ENCODE results near the gene SNTA1.
A peak's percentile ranks its signal among the peaks of the same experiment; 100 is the strongest.
"Not testable (repeated sequence)": the region's sequence is repeated elsewhere in the genome, so short reads cannot be mapped to it uniquely, and the experiment has no call there.

The SNTA1 gene

GRCh38 chr20:33443512-33444239 is at the start of gene SNTA1:
SNTA1 (minus strand) TSS chr20:33443763; CDS start chr20:33443620, 143 bp downstream.
- TF ChIP-seq, protein P1, sequence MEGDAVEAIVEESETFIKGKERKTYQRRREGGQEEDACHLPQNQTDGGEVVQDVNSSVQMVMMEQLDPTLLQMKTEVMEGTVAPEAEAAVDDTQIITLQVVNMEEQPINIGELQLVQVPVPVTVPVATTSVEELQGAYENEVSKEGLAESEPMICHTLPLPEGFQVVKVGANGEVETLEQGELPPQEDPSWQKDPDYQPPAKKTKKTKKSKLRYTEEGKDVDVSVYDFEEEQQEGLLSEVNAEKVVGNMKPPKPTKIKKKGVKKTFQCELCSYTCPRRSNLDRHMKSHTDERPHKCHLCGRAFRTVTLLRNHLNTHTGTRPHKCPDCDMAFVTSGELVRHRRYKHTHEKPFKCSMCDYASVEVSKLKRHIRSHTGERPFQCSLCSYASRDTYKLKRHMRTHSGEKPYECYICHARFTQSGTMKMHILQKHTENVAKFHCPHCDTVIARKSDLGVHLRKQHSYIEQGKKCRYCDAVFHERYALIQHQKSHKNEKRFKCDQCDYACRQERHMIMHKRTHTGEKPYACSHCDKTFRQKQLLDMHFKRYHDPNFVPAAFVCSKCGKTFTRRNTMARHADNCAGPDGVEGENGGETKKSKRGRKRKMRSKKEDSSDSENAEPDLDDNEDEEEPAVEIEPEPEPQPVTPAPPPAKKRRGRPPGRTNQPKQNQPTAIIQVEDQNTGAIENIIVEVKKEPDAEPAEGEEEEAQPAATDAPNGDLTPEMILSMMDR (IDR thresholded peaks at IDR 0.05; ENCODE audit: control extremely low read depth, extremely low read depth, low read depth, missing control alignments) = no peak
- ChIA-PET POLR2A (interaction anchor here (0.5 to 0.6 kb wide), 2 partner anchors 46 to 149 kb away, joined by 4 read pairs; partner anchors contain the start of gene CBFA2T2), CTCF (interaction anchor here (0.8 to 1.7 kb wide), 6 partner anchors 12 to 224 kb away, joined by 3 to 8 read pairs (median 5); no protein-coding TSS in a partner anchor)
- peak; percentile 97 for DNase-seq (ENCODE audit: extremely low spot score)

DNA sequence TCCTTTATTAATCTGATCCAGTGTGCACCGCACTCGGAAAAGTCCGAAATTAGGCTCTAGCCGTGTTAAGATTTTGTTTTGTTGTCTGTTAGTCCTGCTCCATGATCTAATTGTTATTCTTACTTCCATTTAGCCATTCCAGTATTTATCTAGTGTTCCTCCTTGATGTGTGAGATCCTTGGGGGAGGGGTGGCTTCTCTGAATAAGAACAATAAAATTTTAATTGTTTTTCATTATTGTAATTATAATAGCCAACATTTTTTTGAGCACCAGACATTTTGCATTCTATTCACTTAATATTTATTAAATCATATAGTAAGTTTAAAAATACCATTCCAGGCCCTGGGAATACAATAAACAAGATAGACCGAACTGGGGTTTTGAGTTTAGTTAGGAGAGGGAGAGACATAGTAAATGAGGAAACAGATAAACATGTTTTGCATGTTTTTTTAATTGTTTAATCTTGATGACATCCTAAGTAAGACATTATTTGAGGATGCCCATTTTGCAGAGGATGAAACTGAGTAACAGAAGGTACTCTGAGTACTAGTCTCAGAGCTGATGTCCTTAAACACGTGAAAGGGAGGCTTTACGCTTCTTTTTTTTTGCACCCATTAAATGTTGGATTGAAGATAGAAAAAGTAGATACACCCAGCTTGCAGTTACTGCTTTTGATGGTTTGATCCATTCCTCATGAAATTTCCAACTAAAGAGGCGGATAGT is 47.5 kb upstream of the SNTA1 start:
- ChIA-PET POLR2A (interaction anchor here (0.7 kb wide), 1 partner anchor 104 kb away, joined by 3 read pairs; no protein-coding TSS in a partner anchor), CTCF (interaction anchor here (1.0 kb wide), 1 partner anchor 10 kb away, joined by 4 read pairs; no protein-coding TSS in a partner anchor)
- no peak for DNase-seq (ENCODE audit: extremely low spot score)
- TF ChIP-seq, protein P1 (IDR thresholded peaks at IDR 0.05; ENCODE audit: control extremely low read depth, extremely low read depth, low read depth, missing control alignments) = no peak

DNA sequence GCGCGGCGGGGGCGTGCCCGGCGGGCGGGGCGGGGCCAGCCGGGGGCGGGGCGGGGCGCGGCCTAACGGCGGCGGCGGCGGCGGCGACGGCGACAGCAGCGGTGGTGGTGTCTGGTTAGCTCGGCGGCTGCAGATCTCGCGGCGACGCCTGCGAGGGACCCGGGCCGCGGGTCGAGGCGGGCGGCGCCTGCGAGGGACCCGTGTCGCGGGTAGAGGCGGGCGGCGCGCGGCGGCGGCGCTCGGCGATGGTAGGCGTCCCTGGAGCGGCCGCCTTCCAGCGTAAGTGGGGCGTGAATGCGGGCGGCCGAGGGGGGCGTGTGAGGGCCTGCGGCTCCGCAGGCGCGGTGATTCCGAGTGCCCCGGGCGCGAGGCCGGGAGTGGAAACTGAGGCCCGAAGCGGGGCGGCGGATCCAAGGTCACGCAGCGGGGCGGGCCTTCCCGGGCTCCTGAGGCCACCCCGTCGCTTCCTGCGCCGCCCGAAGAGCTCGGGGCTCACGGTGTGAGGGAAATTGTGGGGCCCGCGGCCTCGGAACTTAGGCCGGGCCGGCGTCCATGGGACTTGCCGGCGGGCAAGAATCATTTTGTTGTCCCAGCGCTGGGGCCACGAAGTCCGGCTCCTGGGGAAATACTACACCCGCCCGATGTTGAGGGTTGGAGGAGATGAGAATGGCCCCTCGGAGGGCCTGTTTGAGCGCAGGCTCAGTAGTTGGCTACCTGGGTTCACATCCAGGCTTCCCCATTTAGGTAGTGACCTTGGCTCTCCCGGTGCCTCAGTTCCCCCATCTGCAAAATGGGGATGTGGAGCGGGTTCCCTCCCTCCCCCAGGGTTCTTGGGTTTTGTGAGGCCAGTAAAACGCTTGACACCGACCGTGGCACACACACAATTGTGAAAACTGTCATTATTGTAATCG is 46.7 kb upstream of the SNTA1 start, which contains the start of gene CBFA2T2:
TSS of gene CBFA2T2 (plus strand) at position 74 of the 911 bp plus-strand sequence. CDS start at position 246, 172 bp downstream.
- TF ChIP-seq, protein P1 (IDR thresholded peaks at IDR 0.05; ENCODE audit: control extremely low read depth, extremely low read depth, low read depth, missing control alignments) = no peak
- no peak for DNase-seq (ENCODE audit: extremely low spot score)
- CTCF ChIA-PET = interaction anchor here (0.7 to 1.8 kb wide), 4 partner anchors 16 to 178 kb away, joined by 3 to 7 read pairs (median 4); partner anchors contain the start of gene ACTL10
- POLR2A ChIA-PET = interaction anchor here (0.7 to 1.3 kb wide), 7 partner anchors 10 to 176 kb away, joined by 3 to 5 read pairs (median 3); partner anchors contain the start of genes ACTL10 and SNTA1

GRCh38 chr20:33489495-33490022 is 46.0 kb upstream of the SNTA1 start:
- ChIA-PET CTCF (interaction anchor here (0.7 to 1.8 kb wide), 4 partner anchors 17 to 179 kb away, joined by 3 to 7 read pairs (median 4); partner anchors contain the start of gene ACTL10), POLR2A (interaction anchor here (0.6 to 1.3 kb wide), 8 partner anchors 11 to 1996 kb away, joined by 3 to 5 read pairs (median 3); partner anchors contain the start of genes ACTL10 and SNTA1)
- DNase-seq (ENCODE audit: extremely low spot score) = peak; percentile 100
- TF ChIP-seq, protein P1 (IDR thresholded peaks at IDR 0.05; ENCODE audit: control extremely low read depth, extremely low read depth, low read depth, missing control alignments) = no peak

DNA sequence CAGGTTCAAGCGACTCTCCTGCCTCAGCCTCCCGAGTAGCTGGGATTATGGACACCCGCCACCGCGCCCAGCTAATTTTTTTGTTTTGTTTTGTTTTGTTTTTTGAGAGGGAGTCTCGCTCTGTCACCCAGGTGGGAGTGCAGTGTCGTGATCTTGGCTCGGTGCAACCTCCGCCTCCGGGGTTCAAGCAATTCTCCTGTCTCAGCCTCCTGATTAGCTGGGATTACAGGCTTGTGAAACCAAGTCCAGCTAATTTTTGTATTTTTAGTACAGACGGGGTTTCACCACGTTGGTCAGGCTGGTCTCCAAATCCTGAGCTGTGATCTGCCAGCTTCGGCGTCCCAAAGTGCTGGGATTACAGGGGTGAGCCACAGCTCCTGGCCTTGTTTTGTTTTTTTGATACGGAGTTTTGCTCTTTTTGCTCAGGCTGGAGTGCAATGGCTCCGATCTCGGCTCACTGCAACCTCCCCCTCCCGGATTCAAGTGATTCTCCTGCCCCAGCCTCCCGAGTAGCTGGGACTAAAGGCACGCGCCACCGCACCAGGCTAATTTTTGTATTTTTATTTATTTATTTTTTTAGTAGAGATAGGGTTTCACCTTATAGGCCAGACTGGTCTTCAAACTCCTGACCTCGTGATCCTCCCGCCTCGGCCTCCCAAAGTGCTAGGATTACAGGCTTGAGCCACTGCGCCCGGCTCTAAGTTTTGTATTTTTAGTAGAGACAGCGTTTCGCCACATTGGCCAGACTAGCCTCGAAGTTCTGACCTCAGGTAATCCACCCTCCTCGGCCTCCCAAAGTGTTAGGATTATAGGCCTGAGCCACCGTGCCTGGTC is 45.3 kb upstream of the SNTA1 start:
- ChIA-PET POLR2A (interaction anchor here (0.6 to 1.3 kb wide), 2 partner anchors 177 to 1996 kb away, joined by 3 to 4 read pairs; partner anchors contain the start of gene ACTL10), CTCF (interaction anchor here (0.8 to 1.8 kb wide), 3 partner anchors 18 to 178 kb away, joined by 3 to 7 read pairs (median 3); partner anchors contain the start of gene ACTL10)
- not testable (repeated sequence) for DNase-seq (ENCODE audit: extremely low spot score)
